Karpas-422 (cell line): ENCODE measurements around the gene CD101. TPM values are rescaled to one million over a fixed set of nuclear protein-coding genes. Genes with fewer than 3 reads are reported as not detected.

ENCODE experiments used
- DNase-seq: peaks from one replicate; pipeline ENCODE4 v3.0.0-alpha.2; 2015
- H2AFZ ChIP-seq: fragments of 200-600 bp; sonication (generic); 2 replicates; pipeline ENCODE4 v1.6.1; 2014; ENCODE audit warnings: antibody characterized with exemption, low read length, mixed read lengths
- H3K27ac ChIP-seq: fragments of 200-600 bp; sonication (generic); 2 replicates; pipeline ENCODE4 v1.5.1; 2014; ENCODE audit warnings: mild to moderate bottlenecking, low read length, moderate library complexity
- H3K27me3 ChIP-seq: fragments of 200-600 bp; sonication (generic); 2 replicates; pipeline ENCODE4 v1.6.1; 2014; ENCODE audit warnings: low read length, mixed read lengths
- H3K36me3 ChIP-seq: fragments of 200-600 bp; sonication (generic); 2 replicates; pipeline ENCODE4 v1.6.1; 2014; ENCODE audit warnings: low read length, mixed read lengths; ENCODE audit not compliant: insufficient read depth
- H3K4me1 ChIP-seq: fragments of 200-600 bp; sonication (generic); 2 replicates; pipeline ENCODE4 v1.6.1; 2014; ENCODE audit warnings: mild to moderate bottlenecking, low read length, mixed read lengths
- H3K4me2 ChIP-seq: fragments of 200-600 bp; sonication (generic); 2 replicates; pipeline ENCODE4 v1.6.1; 2014; ENCODE audit warnings: low read length, low read depth, mild to moderate bottlenecking; ENCODE audit not compliant: poor library complexity, severe bottlenecking
- H3K4me3 ChIP-seq: fragments of 200-600 bp; sonication (generic); 2 replicates; pipeline ENCODE4 v1.5.1; 2014; ENCODE audit warnings: mild to moderate bottlenecking, antibody characterized with exemption, low read length, mixed read lengths
- H3K79me2 ChIP-seq: fragments of 200-600 bp; sonication (generic); 2 replicates; pipeline ENCODE4 v1.6.1; 2014; ENCODE audit warnings: mild to moderate bottlenecking, low read length, mixed read lengths
- H3K9ac ChIP-seq: fragments of 200-600 bp; sonication (generic); 2 replicates; pipeline ENCODE4 v1.6.0; 2014; ENCODE audit warnings: low read length
- H3K9me2 ChIP-seq: fragments of 200-600 bp; sonication (generic), shearing (Covaris generic); replicated peaks from 2 replicates; pipeline ENCODE4 v1.6.0; 2014; ENCODE audit warnings: mild to moderate bottlenecking, low read length, moderate library complexity; ENCODE audit not compliant: insufficient read depth
- H3K9me3 ChIP-seq: fragments of 300-700, 200-600 bp; sonication (generic); 2 replicates; pipeline ENCODE4 v1.6.1; 2014; ENCODE audit warnings: low read length, mixed read lengths
- H4K20me1 ChIP-seq: fragments of 200-600 bp; sonication (generic); 2 replicates; pipeline ENCODE4 v1.6.1; 2014; ENCODE audit warnings: mild to moderate bottlenecking, antibody characterized with exemption, low read length, low read depth; ENCODE audit not compliant: insufficient read depth
- total RNA-seq: library from RNA; depleted of rRNA; stranded (reverse); fragments of >200 nt; shearing (Covaris generic); gene quantifications from 2 replicates; pipeline ENCODE4 v1.2.3, GENCODE V29; 2014; ENCODE audit warnings: low replicate concordance

The CD101 gene
- total RNA-seq, 1 experiment from 2014 or later = not detected

- no peaks in the 10 kb centered on the region for H3K79me2 ChIP-seq
- H3K4me1 ChIP-seq = no peaks in the 10 kb centered on the region
- H3K4me2 ChIP-seq = no peak overlapping the region
- H3K27ac ChIP-seq = no peak overlapping the region
- no peaks in the 10 kb centered on the region for H3K36me3 ChIP-seq
- no peaks in the 10 kb centered on the region for H3K9me3 ChIP-seq
- H4K20me1 ChIP-seq = no peaks in the 10 kb centered on the region
- DNase-seq = no peak
- no peaks in the 10 kb centered on the region for H3K27me3 ChIP-seq
- H3K9ac ChIP-seq = no peak overlapping the region
- H3K9me2 ChIP-seq = no peaks in the 10 kb centered on the region
- no peak overlapping the region for H2AFZ ChIP-seq
- no peak overlapping the region for H3K4me3 ChIP-seq
These were observed 9.8 kb downstream of the CD101 start for GRCh38 chr1:117011334-117011733.

- Histone ChIP-seq H3K4me3 (no peak overlapping the region), H3K4me2 (no peak overlapping the region), H3K9ac (no peak overlapping the region), H2AFZ (no peak overlapping the region), H3K79me2 (no peaks in the 10 kb centered on the region), H3K4me1 (no peaks in the 10 kb centered on the region), H3K9me2 (no peaks in the 10 kb centered on the region), H3K36me3 (no peaks in the 10 kb centered on the region), H3K27ac (no peak overlapping the region), H4K20me1 (no peaks in the 10 kb centered on the region), H3K9me3 (no peaks in the 10 kb centered on the region), H3K27me3 (no peaks in the 10 kb centered on the region)
- no peak for DNase-seq
These were observed 11.8 kb downstream of the CD101 start for GRCh38 chr1:117013309-117013858.

- no peak overlapping the region for H3K9ac ChIP-seq
- H3K4me3 ChIP-seq = no peak overlapping the region
- no peaks in the 10 kb centered on the region for H3K9me2 ChIP-seq
- H3K27ac ChIP-seq = no peak overlapping the region
- no peak overlapping the region for H3K4me2 ChIP-seq
- no peaks in the 10 kb centered on the region for H3K79me2 ChIP-seq
- no peaks in the 10 kb centered on the region for H3K9me3 ChIP-seq
- no peaks in the 10 kb centered on the region for H3K4me1 ChIP-seq
- H2AFZ ChIP-seq = no peak overlapping the region
- no peaks in the 10 kb centered on the region for H3K27me3 ChIP-seq
- H4K20me1 ChIP-seq = no peaks in the 10 kb centered on the region
- H3K36me3 ChIP-seq = no peaks in the 10 kb centered on the region
- DNase-seq = no peak
These were observed 12.6 kb downstream of the CD101 start for GRCh38 chr1:117014209-117014608.

- Histone ChIP-seq H3K27me3 (no peaks in the 10 kb centered on the region), H2AFZ (no peak overlapping the region), H3K9me3 (no peaks in the 10 kb centered on the region), H3K4me1 (no peaks in the 10 kb centered on the region), H3K79me2 (no peaks in the 10 kb centered on the region), H3K27ac (no peak overlapping the region), H3K9ac (no peak overlapping the region), H4K20me1 (no peaks in the 10 kb centered on the region), H3K9me2 (no peaks in the 10 kb centered on the region), H3K4me3 (no peak overlapping the region), H3K4me2 (no peak overlapping the region), H3K36me3 (no peaks in the 10 kb centered on the region)
- no peak for DNase-seq
These were observed 14.2 kb downstream of the CD101 start for GRCh38 chr1:117015724-117016123.

- Histone ChIP-seq H3K79me2 (no peaks in the 10 kb centered on the region), H3K9me3 (no peaks in the 10 kb centered on the region), H3K36me3 (no peaks in the 10 kb centered on the region), H3K9ac (no peak overlapping the region), H3K4me1 (no peaks in the 10 kb centered on the region), H3K9me2 (no peaks in the 10 kb centered on the region), H4K20me1 (no peaks in the 10 kb centered on the region), H3K27ac (no peak overlapping the region), H3K27me3 (no peaks in the 10 kb centered on the region), H3K4me2 (no peak overlapping the region), H2AFZ (no peak overlapping the region), H3K4me3 (no peak overlapping the region)
- DNase-seq = no peak
These were observed 15.5 kb downstream of the CD101 start for GRCh38 chr1:117017062-117017461.

- no peaks in the 10 kb centered on the region for H3K4me1 ChIP-seq
- H3K36me3 ChIP-seq = no peaks in the 10 kb centered on the region
- H3K27me3 ChIP-seq = no peaks in the 10 kb centered on the region
- H3K4me2 ChIP-seq = no peak overlapping the region
- no peak for DNase-seq
- H2AFZ ChIP-seq = no peak overlapping the region
- no peak overlapping the region for H3K27ac ChIP-seq
- no peaks in the 10 kb centered on the region for H3K9me2 ChIP-seq
- no peaks in the 10 kb centered on the region for H4K20me1 ChIP-seq
- H3K9me3 ChIP-seq = no peaks in the 10 kb centered on the region
- H3K9ac ChIP-seq = no peak overlapping the region
- no peak overlapping the region for H3K4me3 ChIP-seq
- H3K79me2 ChIP-seq = no peaks in the 10 kb centered on the region
These were observed 16.1 kb downstream of the CD101 start for GRCh38 chr1:117017648-117018047.

- H2AFZ ChIP-seq = no peak overlapping the region
- no peak overlapping the region for H3K4me2 ChIP-seq
- H3K27me3 ChIP-seq = no peaks in the 10 kb centered on the region
- no peaks in the 10 kb centered on the region for H4K20me1 ChIP-seq
- no peaks in the 10 kb centered on the region for H3K36me3 ChIP-seq
- no peak overlapping the region for H3K9ac ChIP-seq
- no peak for DNase-seq
- H3K9me2 ChIP-seq = no peaks in the 10 kb centered on the region
- H3K27ac ChIP-seq = no peak overlapping the region
- H3K9me3 ChIP-seq = no peaks in the 10 kb centered on the region
- H3K79me2 ChIP-seq = no peaks in the 10 kb centered on the region
- no peak overlapping the region for H3K4me3 ChIP-seq
- no peaks in the 10 kb centered on the region for H3K4me1 ChIP-seq
These were observed 19.1 kb downstream of the CD101 start for GRCh38 chr1:117020526-117021156.

GRCh38 chr1:117022114-117022513 lies 20.6 kb downstream of the CD101 start:
- Histone ChIP-seq H3K4me3 (no peak overlapping the region), H4K20me1 (no peaks in the 10 kb centered on the region), H3K9ac (no peak overlapping the region), H3K9me3 (no peaks in the 10 kb centered on the region), H3K27ac (no peak overlapping the region), H3K79me2 (no peaks in the 10 kb centered on the region), H3K9me2 (no peaks in the 10 kb centered on the region), H3K36me3 (no peaks in the 10 kb centered on the region), H3K4me1 (no peaks in the 10 kb centered on the region), H3K27me3 (no peaks in the 10 kb centered on the region), H2AFZ (no peak overlapping the region), H3K4me2 (no peak overlapping the region)
- no peak for DNase-seq
